Inflammatory macrophage treated with lipopolysaccharide for 4 hours (primary cell): ENCODE data around the gene TSHZ1.
A peak's percentile ranks its signal among the peaks of the same experiment; 100 is the strongest.

ENCODE experiments used
- DNase-seq: peaks from one replicate; pipeline ENCODE4 v3.0.0-alpha.2; 2020

TSHZ1 gene, protein sequence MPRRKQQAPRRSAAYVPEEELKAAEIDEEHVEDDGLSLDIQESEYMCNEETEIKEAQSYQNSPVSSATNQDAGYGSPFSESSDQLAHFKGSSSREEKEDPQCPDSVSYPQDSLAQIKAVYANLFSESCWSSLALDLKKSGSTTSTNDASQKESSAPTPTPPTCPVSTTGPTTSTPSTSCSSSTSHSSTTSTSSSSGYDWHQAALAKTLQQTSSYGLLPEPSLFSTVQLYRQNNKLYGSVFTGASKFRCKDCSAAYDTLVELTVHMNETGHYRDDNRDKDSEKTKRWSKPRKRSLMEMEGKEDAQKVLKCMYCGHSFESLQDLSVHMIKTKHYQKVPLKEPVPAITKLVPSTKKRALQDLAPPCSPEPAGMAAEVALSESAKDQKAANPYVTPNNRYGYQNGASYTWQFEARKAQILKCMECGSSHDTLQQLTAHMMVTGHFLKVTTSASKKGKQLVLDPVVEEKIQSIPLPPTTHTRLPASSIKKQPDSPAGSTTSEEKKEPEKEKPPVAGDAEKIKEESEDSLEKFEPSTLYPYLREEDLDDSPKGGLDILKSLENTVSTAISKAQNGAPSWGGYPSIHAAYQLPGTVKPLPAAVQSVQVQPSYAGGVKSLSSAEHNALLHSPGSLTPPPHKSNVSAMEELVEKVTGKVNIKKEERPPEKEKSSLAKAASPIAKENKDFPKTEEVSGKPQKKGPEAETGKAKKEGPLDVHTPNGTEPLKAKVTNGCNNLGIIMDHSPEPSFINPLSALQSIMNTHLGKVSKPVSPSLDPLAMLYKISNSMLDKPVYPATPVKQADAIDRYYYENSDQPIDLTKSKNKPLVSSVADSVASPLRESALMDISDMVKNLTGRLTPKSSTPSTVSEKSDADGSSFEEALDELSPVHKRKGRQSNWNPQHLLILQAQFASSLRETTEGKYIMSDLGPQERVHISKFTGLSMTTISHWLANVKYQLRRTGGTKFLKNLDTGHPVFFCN (N-terminal part only)

DNA sequence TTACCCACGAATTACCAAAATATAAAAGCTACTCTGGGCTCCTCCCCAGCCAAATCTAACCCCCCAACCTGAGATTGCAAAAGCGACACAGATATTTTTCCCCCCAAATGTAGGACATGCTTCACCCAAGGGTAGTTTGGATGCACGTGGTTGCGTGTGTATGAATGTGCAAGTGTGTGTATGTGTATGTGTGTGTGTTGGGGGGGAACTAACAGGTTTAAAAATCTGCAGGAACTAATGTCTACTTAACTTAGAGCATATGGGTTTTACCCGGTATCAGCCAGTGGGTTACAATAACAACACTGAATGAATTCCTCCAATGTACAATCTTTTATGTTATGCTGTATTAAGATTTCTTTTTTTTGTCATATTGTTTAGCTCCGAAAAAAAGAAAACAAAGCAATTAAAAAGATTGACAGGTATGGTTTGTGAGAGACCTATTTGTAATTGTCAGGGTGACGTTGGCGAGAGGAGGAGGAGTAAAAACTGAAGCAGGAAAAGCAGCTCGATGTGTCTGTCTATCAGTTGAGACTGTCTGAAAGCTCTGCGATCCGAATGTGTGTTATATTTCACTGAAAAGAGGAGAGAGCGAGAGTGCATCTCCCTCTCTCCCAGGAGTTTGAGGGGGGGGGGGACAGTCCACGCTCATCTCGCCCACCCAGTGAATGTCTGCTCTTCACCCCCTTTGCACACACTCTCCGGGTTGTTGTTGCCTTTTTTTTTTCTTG, at the start of gene TSHZ1:
Gene TSHZ1, plus strand, starts transcription at position 524 of the 728 bp plus-strand sequence. CDS start 1,080 bp downstream, outside the sequence.
- peak; percentile 76 for DNase-seq

DNA sequence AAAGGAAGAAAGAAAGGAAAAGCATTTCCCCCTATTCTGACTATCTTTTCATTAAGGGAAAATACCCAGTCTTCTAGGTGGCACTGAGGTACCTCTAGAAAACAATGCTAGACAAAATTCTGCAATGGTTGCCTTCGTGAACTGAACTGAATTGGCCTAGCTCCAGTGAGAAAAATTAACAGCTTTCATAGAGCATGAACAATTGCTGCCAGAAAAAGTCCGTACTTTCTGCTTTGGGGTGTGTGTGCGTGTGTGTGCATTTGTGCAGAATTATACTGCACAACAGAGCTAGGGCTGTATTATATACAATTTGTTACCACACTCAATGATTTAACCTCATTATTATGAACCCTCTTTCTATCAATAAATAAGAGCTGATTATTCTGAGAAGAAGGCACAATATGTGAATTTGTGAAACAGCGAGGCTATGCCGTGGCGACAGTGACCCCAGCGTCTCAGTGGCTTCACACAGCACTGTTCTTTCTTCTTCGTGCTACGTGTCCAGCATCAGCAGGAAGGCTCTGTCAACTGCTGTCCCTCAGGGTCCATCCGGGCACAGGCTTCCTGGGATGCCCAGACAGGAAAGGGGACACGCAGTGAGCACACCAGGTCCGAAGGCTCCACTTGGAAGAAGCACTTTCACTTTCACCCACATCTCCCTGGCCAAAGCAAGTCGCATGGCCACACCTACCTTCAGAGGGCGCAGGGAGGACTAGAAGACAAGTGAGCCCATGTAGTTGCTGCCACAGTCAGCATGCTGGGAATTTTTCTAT, 49.2 kb upstream of the TSHZ1 start:
- peak; percentile 56 for DNase-seq

DNA sequence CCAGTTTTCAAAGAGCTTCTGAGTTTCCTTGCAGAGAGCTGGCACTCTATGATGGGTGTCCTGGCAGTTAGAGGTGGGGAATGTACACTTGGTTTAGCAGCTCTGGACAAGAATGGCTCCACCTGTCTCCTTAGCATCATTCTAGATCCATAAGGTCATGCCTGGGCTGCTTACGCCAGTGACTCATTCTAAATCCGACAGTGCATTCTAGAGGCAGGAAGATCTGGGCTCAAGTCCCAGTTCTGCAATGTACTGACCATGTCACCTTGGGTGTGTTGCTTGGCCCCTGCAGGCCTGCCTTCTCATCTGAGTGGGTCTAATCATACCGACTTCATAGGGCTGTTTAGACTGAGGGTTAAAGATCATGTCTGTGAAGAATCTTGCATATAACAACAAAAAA, 48.1 kb upstream of the TSHZ1 start:
- DNase-seq = no peak

DNA sequence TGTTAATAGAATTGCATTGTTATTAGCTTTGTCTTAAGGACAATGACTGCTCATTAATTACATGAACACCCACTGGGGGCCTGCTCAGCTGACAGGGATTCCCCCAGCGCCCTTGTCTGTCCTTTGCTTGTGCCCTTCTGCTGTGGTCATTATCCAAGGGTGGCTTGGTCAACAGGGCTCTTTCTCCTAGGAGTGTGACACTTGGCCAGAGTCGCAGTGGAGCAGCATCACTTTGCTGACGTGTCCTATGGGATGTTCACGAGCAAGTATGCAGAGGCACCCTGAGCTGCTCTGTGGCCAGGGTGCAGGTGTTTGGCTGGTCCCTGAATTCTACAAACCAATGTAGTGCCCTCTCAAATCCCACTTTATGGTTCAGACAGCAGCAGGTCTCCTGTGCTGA, 47.6 kb upstream of the TSHZ1 start:
- DNase-seq = no peak

DNA sequence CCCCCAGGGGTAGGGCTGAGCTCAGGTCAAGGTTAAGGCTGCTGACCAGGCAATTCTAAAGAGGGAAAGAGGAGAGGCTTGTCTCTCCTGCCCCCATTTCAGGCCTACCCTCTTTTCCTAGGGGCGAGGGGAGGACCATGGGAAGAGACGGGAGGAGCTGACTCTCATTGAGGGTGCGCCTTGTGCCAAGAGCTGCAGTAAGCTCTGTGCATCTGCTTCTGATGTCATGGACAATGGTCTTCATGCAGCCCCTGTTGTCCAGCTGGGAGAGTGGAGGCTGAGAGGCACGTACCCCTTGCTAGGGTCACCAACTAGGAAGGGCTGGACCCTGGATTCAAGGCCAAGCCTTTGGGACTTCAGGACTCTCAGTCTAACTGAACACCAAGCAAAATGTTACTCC, 46.9 kb upstream of the TSHZ1 start:
- no peak for DNase-seq

DNA sequence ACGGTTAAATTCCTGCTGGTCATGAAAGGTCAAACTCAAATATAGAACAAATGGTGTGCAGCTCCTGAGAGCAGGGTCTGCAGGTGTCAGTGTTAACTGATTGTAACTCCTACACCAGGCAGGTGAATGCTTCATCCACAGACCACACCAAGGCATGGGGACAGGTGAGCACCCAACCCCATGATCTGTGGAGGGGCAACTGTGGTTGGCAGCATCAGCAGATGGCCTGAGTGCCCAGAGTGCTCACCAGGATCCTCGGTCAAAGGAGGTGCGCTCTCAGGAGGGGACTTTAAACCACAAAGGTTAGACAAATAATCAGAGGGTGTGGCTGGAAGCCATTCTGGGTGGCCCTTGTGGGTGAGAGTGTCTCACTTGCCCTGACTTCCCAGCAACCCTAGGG, 46.1 kb upstream of the TSHZ1 start:
- DNase-seq = no peak

DNA sequence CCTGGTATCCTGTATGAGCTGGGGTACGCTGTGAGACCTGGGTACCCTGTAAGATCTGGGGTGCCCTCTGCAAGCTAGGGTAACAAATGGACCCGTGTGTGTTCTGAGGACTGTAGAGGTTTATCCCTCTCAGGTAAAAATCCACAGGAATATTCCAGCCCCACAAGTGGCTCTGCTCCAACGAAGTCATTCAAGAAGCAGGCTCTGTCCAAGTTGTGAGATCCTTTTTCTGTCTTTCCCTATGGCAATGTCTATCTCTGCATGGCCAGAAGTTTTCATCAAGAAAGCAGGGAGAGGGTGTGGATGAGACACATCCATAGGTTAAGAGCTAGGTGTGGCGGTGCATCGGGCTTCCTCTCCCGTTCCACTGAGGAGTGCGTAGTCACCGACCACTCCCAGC, 44.7 kb upstream of the TSHZ1 start:
- no peak for DNase-seq

DNA sequence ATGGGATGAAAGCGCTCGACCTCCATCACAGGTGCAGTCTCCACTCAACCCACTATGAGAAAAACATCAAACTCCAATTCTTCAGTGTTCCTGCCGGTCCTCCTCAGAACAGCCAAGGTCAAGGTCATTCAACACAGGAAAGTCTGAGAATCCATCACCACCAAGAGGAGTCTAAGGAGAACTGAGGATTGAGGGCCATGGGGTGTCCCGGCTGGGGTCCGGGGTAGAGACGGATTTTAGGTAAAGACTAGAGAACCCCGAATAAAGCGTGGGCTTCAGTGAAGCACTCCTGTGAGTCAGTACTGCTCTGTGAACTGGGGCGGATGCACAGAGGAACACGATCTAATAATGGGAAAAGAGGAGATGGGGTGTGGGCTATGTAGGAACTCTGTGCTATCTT, 43.5 kb upstream of the TSHZ1 start:
- DNase-seq = no peak

DNA sequence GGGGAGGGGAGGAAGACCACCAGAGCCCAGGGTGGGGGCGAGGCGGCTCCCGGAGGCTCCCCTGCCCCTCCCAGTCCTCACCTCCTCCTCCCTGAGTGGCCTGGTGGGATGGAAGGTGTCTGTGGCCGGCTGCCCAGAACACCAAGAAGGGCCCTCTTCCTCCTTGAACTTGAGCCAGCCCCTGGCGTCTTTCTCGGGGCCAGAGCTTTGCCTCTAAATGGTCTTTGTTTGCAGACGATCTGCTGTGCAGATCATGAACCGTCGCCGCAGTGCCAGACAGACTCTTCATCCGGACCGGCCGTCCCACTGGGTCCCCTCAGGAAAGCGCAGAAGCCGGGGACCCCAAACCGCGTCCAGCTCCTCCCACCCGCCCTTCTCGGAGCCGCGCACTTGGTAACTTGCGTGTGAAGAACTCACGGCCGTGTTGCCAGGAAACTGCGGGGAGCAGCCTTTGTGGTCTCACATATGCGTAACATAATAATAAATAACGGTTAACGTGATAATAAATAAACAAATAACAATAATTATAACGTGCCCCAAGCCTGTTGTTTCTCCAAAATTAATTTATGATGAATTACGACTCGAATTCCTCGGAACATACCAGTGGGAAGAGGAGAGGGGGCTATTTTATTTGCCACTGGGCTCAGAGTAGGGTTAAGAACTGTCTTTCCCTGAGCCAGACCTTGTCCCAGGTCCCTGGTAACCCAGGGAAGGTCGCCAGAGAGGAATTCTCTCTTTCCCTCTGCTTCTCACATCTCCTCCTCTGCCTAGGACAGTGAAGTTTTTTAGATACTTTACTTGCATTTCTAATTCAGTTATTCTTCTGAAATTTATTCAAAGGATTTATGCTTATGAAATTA, 42.6 kb upstream of the TSHZ1 start:
- DNase-seq = no peak

DNA sequence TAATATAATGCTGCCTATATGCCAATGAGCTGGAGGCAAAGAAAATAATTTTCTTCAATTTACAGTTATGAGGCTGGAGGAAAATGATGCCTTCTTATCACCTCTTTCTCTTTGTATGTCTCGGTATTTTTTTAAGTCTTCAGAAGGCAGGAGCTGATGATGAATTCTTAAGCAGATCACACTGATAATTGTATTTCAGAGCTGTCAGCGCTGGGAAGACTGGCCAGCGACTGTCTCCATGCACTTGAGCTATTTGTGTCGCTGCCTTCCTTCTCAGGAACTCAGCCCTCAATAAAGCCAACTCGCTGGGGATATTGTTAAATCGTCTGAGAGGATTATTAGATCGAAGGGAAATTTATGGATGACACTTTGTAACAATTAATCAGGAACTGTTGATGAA, 42.0 kb upstream of the TSHZ1 start:
- no peak for DNase-seq

DNA sequence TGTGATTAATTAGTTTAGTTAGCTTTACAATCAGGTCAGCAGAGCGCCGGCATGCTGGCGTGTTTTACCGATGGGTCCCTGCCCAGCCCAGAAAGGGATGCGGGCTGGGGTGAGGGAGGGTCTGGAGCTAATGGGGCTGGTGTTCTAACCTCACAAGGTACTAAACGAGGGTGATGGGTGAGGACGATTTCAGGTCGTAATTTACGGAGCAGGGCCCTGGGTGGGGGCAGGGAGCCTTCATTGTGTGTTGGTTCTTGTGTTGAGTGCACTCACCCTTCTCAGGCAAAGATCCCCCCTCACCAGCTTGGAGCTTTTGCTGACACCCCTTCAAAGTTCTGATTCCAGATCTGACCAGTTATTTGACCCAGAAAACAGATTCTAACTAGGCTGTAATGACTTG, 41.2 kb upstream of the TSHZ1 start:
- DNase-seq = no peak

DNA sequence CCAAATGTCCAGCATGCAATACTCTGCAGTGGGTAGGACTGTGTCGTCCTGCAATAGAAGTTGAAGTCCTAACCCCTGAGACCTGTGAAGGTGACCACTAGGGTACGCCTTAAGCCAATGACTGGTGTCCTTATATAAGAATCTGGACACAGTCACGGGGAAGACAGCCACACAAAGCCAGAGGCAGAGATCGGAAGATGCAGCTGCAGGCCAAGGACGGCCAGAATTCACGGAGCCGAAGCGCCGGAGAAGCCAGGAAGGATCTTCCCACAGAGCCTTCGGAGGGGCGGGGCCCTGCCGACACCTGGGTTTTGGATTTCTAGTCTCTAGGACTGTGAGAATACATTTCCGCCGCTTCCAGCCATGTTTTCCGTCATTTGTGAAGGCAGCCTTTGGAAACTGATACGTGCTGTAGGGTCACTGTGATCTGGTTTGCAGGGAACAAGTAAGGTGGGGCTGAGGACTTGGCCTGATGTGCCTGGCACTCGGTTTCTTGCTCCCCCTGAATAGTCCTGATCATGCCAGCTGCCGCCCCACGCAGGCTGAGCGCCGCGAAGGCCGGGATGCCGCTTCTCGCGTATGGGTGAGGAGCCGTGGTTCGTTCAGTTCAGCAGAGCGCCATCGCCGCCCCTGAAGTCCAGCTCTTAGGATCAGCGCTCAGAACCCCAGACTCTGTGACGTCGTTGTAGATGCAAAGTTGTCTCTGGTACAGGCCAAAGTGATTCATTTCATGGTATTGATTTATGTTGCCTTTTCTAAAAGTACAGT, 40.4 kb upstream of the TSHZ1 start:
- no peak for DNase-seq

DNA sequence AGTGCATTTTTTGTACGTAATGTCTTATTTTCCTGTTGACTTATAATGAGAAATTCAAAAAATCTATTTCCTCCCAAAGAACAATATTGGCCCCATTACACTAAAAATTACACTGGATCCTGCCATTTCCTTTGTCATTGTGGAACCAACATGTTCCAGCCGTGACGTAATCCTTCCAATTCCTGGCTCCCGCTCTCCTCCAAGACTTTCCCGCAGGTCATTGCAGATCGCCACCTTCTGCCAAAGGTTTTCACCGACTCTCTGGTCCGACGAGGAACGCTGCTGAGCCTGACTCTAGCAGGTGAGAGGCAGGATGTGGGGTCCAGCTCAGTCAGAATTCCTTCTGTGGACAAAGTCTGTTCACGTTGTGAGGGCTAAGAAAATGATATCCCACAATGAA, 39.7 kb upstream of the TSHZ1 start:
- DNase-seq = no peak

DNA sequence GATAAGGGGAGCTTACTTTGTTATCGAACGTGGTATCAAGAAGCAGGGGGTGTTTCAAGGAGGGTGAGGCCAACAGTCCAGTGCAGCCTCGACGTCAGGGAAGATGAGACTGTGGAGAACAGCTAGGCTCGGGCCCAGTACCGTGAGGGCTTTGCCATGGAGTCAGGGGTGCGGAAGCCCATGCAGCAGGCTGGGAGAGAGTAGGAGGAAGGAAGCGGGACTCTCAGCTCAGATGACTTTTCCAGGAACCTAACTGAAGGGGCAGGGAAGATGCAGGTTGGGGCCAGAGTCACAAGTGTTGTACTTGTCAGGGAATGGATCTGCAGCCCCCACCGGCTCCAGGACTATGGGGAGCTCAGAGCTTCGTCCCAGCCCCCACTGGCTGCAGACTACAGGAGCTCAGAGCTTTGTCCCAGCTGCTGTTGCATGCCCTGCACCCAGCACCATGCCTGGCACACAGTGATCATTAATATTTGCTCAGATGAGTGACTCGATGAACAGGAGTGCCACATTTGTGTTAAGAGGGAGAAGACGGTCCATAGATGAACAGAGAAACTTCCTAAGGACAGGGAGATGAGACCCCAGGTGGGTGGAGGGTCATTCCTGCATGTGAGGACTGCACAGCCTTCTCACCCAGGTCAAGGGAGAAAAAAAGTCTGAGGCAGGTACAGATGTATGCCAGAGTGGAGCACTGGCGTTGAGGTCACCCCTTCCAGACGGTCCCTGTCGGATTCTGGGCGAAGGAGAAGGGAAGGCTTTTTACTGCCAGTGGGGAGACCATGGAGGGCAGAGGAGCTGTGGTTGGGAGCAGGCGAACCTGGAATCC, 38.1 kb upstream of the TSHZ1 start:
- no peak for DNase-seq

DNA sequence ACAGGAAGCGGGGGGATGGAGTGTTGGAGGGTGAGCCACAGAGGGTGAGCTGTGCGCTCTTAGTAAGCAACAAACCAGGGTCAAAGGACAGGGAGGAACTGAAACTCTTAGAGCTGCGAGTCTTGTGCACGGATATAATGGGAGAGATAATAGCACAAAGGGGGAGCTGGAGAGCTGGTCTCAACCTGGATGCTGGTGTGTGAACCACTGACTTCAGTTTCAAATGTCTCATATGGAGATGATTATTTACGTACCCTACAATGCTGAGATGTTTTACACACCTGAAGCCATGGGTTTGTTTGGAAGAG, 37.5 kb upstream of the TSHZ1 start:
- peak; percentile 55 for DNase-seq

DNA sequence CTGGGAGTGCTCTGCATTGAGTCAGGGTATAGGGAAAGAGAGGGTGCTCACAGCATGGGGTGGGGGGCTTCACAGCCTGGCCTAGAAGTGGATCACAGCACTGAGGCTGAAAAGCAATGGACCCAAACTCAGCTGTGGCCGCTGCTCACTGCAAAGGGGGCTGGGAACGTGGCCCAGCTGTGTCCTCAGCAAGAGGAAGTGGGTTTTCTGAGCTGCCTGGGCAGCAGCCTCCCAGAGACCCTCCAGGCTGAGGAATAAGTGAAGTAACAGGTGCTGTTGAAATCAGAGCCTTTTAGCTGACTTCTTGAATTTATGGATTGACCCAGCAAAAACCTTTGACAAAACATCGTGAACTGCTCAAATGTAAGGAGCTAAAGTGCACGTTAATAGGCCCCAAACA, 36.9 kb upstream of the TSHZ1 start:
- no peak for DNase-seq

DNA sequence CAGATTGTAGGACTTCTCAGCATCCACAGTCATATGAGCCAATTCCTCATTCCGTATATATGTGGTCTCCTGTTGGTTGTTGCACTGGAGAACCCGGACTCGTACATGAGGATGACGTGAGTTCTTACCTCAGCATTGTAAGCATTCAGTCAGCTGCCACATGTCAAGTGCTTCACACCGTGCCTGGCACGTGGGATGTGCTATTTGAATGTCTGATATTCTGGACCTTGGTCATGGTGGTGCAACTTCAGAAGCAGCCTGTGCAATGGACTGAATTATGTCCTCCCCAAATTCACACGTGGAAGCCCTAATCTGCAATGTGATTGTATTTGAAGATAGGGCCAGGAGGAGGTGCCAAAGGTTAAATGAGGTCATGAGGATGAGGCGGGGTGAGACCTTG, 33.7 kb upstream of the TSHZ1 start:
- no peak for DNase-seq

DNA sequence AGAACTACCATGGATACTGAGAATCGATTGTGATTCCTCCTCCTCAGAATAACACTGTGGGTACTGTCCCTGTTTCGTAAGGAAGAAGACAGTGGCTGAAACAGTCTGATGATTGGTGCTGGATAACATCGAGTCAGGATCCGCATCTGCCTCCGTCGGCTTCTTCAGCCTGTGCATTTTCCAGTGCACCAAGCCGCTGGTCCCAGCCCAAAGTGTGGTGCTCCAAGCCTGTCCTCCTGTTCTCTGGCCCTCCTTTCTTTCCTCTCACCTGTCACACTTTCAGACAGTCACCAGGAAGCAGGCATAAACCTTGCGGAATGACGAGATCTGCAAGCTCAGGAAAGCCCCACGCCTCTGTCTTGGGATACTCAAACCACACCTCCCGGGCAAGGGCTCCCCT, 32.2 kb upstream of the TSHZ1 start:
- no peak for DNase-seq

DNA sequence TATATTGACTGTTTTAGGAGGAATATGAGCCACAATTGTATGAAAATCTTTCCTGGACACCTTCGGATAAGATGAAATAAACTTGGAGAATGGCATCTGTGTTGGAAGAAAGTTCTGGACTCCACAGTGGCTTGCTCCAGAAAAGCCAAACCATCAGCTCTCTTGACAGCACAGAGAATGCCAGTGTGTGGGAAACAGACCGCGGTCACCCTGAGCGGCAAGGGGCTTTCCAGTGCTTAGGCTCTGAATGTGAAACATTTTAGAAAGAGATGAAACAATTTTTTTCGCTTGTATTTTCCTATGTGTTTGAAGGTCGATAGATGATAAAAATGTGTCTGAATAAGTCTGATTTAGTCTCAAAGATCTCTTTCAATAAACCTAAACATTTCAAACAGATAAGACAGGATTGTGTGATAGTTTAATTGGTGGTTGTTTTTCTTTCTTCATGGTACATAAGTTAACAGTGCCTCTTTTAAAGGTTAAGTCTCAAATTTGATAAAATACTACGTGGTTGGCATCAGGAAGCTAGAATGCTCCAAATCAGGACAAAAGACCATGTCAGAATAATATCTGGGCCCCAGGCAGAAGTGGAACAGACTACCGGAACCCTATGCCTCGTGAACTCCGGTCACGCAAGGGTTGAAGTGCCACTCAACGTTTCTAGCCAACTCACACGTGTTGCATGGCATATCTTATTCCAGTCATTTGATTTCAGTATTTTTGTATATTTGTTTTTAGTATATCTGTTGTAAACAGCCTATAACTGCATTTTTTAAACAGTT, 30.6 kb upstream of the TSHZ1 start:
- DNase-seq = no peak
